DMS 273 (cell line): ENCODE data around the gene FAM8A1.

Source experiments
- DNase-seq: peaks from one replicate; lab custom pipeline; 2025; ENCODE audit not compliant: unreplicated experiment; lab: John Stamatoyannopoulos, UW

FAM8A1 gene

DNA sequence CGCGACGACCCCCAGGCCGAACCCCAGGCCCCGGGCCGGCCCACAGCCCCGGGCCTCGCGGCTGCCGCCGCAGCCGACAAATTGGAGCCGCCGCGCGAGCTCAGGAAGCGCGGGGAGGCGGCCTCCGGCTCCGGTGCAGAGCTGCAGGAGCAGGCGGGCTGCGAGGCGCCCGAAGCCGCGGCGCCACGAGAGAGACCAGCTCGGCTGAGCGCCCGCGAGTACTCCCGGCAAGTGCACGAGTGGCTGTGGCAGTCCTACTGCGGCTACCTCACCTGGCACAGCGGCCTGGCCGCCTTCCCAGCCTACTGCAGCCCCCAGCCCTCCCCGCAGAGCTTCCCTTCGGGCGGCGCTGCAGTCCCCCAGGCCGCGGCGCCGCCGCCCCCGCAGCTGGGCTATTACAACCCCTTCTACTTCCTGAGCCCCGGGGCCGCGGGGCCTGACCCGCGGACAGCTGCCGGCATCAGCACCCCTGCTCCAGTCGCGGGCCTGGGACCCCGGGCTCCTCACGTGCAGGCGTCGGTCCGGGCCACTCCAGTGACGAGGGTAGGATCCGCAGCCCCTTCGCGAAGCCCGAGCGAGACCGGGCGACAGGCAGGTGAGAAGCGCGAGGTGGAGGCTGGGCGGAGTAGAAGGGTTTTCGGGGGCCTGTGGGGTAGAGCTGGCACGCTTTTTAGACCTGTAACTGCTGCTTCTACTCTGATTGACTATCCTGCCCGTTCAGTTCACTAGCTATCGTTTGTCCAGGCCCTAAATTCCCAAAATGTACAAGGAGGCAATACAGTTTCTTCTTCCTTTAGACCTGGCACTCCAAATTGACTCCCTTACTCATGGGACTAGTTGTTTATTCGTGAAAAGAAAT lies 654 bp downstream of the FAM8A1 start:
- DNase-seq: peak; percentile 81

- no peak for DNase-seq
These were observed 1.2 kb downstream of the FAM8A1 start for GRCh38 chr6:17601386-17601703.

- DNase-seq: no peak
These were observed 2.8 kb downstream of the FAM8A1 start for GRCh38 chr6:17602888-17603287.

GRCh38 chr6:17606606-17607005 lies 6.5 kb downstream of the FAM8A1 start:
- DNase-seq: no peak

GRCh38 chr6:17610835-17611234 lies 10.7 kb downstream of the FAM8A1 start:
- no peak for DNase-seq

DNA sequence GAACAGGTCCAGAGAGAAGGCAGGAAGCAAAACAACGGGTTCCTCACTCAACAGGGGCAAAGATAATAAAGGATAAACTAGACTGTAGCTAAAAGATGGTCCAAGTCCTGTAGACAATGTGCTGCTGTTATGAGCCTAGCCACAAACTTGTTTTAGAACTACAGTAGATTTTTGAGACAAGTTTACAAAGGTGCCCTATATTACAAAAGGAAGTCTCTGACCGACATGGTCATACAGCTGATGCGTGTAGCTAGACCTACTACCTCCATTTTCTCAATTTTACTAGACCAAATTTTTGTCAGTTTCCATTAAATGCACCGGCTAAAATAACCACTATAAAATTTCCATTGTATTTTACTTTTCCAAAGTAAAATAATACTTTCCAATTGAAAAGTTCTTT lies 11.9 kb downstream of the FAM8A1 start:
- DNase-seq: no peak

GRCh38 chr6:17615794-17616193 lies 15.7 kb downstream of the FAM8A1 start:
- no peak for DNase-seq

DNA sequence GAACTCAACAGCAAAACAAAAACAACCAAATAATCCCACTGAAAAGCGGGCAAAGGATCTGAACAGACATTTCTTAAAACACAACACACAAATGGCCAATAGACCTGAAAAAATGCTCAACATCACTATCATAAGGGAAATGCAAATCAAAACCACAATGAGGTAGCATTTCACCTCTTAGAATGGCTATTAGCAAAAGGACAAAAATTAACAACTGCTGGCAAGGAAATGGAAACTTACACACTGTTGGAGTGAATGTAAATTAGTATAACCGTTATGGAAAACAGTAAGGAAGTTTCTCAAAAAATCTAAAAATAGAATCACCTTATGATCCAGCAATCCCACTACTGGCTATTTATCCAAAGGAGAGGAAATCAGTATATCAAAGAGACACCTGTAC lies 20.9 kb downstream of the FAM8A1 start:
- no peak for DNase-seq

GRCh38 chr6:17622144-17622543 lies 22.0 kb downstream of the FAM8A1 start:
- DNase-seq: peak; percentile 93

DNA sequence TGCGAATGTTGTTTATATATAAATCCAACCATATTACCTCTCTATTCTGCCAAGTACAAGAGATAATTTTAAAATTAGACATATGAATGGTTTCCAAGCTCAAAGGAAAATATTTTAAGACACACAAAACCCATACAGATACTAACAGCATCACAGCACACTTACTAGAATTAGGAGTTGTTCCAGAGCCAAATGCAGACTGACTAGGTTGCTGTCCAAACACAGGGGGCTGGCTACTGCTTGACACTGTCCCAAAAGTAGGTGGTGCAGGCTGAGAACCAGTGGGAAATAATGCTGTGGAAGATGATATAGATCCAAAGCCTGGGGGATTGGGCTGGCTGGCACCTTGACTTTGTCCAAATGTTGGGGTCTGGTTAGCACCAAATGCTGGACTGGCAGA lies 24.3 kb downstream of the FAM8A1 start:
- DNase-seq: no peak

DNA sequence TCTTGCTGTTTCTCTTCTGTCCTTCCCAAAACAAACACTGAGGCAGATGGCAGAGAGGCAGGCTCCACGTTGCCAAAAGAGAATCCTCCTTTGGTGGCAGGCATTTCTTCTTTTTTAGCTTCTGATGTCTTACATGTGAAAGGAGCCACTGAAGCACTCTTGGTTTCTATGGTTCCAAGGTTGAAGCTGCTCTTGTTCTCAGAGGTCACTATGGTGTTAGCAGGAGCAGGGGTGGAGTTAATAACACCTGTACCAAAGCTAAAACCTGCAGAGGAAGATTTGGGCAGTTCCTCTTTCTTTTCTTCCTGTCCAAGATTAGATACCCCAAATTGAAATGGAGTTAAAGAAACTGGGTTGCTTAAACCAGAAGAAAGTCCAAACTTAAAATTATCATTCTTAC lies 28.8 kb downstream of the FAM8A1 start:
- no peak for DNase-seq

GRCh38 chr6:17629824-17630510 lies 29.9 kb downstream of the FAM8A1 start:
- no peak for DNase-seq

DNA sequence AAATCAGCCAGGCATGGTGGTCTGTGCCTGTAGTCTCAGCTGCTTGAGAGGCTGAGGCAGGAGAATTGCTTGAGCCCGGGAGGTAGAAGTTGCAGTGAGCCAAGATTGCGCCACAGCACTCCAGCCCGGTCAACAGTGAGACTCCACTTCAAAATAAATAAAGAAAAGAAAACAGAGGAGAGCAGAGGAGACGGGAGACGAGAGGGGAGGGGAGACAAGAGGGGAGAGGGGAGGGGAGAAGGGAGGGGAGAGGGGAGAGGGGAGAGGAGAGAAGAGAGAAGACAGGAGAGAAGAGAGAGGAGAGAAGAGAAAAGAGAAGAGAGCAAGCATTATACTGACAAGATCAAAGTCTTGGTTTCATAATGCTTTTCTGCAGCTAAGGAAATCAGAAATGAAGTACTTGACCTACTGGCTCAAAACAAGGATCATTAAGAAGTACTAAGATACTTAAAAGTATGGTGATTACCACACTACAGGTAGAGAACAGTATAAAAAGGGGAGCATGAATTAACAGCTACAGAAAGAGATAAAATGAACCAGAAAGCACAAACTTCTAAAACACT lies 30.5 kb downstream of the FAM8A1 start:
- DNase-seq: no peak

DNA sequence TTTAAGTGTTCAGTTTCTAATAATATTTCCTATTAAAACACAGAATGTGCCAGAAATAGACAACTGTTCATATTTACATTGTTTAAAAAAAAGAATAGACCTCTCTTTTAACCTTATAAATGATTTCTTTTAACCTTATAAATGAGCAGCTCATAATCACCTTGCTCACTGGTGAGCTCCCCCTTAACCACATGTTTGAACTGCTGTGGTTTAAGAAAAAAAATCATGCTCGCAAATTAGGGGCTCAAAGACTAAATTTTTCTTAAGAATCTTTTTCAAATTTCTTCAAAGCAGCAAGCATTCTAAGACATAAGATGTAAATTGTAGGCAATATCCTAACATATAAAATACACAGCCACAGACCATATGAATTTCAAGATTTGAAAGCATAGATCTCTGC lies 32.8 kb downstream of the FAM8A1 start:
- DNase-seq: no peak

DNA sequence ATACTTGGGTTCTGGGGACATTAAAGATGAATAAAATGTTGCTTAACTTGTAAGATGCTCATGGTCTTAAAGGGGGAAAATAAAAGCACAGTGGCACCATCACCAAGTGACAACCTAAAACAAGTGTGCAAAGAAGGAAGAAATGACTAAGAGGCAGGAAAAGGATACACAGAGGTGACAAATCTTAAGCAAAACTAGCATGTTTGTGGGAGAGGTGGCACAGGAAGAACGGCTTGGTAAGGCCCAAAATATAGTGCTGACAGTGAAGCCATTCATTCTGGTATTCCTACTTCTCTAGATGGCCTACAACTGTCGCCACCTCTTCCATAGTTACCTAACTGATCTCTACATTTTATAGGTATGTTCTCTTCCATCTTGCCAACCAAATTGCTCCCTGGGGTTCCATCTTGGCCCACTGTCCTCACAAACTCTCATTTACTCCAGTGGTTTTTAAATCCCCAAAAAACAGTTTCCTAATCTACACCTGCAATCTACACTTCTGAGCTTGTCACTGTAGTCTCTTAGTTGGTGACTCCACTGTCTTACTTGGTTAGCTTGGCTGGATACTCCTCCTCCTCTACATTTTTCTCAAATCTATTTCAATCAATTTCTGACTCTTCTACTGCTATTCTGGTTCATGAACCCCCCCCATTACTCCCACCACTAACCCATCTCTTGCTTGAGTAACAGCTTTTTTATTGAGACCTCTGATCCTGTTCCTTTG lies 33.5 kb downstream of the FAM8A1 start:
- no peak for DNase-seq

DNA sequence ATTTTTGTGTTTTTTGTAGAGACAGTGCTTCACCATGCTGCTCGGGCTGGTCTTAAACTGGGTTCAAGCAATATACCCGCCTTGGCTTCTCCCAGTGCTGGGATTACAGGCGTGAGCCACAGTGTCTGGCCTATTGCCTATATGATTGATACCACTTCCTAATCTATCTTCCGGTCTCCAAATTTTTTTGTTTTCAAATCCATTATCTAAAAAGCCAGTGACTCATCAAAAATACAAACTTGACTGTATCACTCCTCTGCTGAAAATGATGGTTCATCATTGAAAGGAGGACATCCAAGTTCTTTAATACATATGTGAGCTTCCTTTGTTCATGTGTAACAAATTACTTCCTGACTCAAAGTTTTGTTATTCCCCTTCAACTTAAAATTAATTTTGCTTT lies 35.5 kb downstream of the FAM8A1 start:
- DNase-seq: no peak

- no peak for DNase-seq
These were observed 38.2 kb downstream of the FAM8A1 start for GRCh38 chr6:17638212-17638715.

- no peak for DNase-seq
These were observed 40.4 kb downstream of the FAM8A1 start for GRCh38 chr6:17640477-17640917.

- DNase-seq: no peak
These were observed 48.6 kb downstream of the FAM8A1 start for GRCh38 chr6:17648745-17649144.

GRCh38 chr6:17650656-17651309 lies 50.7 kb downstream of the FAM8A1 start:
- no peak for DNase-seq
